Tibial artery (tissue), 4 donors: ENCODE results near the gene KXD1.
"Not testable (repeated sequence)": the region's sequence is repeated elsewhere in the genome, so short reads cannot be mapped to it uniquely, and the experiment has no call there.

Source experiments
- DNase-seq, 2 donors: peaks; one replicate each; pipeline ENCODE4 v3.0.0-alpha.2; 2019
- H3K27ac ChIP-seq, 2 donors: fragments of 200-600 bp; sonication (generic) in 1 of 2; 1 replicate in 1 of 2; 2 replicates in 1 of 2; pipeline ENCODE4 v1.5.1; 2018 to 2019; ENCODE audit warnings: mild to moderate bottlenecking in 1 of 2
- H3K27me3 ChIP-seq, 2 donors: fragments of 200-600 bp; sonication (generic) in 1 of 2; one replicate each; pipeline versions ENCODE4 v1.5.1 to v1.6.0; 2016 to 2019
- H3K36me3 ChIP-seq, 3 donors: fragments of 200-600 bp; sonication (generic) in 2 of 3; one replicate each; pipeline ENCODE4 v1.5.1; 2016 to 2019; ENCODE audit warnings: mild to moderate bottlenecking in 2 of 3
- H3K4me1 ChIP-seq, 4 donors: fragments of 200-600 bp; sonication (generic) in 2 of 4; 1 replicate in 3 of 4; 2 replicates in 1 of 4; pipeline ENCODE4 v1.5.1; 2016 to 2019
- H3K4me3 ChIP-seq, 2 donors: fragments of 200-600 bp; sonication (generic) in 1 of 2; 1 replicate in 1 of 2; 2 replicates in 1 of 2; pipeline ENCODE4 v1.5.1; 2018 to 2019; ENCODE audit warnings: mild to moderate bottlenecking in 2 of 2
- H3K9me3 ChIP-seq, 3 donors: fragments of 200-600 bp; sonication (generic) in 1 of 3; one replicate each; pipeline ENCODE4 v1.5.1; 2016 to 2019
- intact Hi-C: fragments of 100-400 bp; cut with DNase I; formaldehyde crosslinking; loops from one replicate; pipeline ENCODE4 v1.15.0; 2023; ENCODE audit warnings: low total_unique reads
- TF ChIP-seq, protein P1 (sequence below), 2 experiments: fragments of 200-600 bp in 1 of 2; fragments of 450-650 bp in 1 of 2; IDR thresholded peaks; one replicate each; pipeline ENCODE4 v1.5.1; 2017 to 2019; ENCODE audit warnings: antibody characterized with exemption in 2 of 2, mild to moderate bottlenecking in 1 of 2, moderate library complexity in 1 of 2

Gene KXD1

DNA sequence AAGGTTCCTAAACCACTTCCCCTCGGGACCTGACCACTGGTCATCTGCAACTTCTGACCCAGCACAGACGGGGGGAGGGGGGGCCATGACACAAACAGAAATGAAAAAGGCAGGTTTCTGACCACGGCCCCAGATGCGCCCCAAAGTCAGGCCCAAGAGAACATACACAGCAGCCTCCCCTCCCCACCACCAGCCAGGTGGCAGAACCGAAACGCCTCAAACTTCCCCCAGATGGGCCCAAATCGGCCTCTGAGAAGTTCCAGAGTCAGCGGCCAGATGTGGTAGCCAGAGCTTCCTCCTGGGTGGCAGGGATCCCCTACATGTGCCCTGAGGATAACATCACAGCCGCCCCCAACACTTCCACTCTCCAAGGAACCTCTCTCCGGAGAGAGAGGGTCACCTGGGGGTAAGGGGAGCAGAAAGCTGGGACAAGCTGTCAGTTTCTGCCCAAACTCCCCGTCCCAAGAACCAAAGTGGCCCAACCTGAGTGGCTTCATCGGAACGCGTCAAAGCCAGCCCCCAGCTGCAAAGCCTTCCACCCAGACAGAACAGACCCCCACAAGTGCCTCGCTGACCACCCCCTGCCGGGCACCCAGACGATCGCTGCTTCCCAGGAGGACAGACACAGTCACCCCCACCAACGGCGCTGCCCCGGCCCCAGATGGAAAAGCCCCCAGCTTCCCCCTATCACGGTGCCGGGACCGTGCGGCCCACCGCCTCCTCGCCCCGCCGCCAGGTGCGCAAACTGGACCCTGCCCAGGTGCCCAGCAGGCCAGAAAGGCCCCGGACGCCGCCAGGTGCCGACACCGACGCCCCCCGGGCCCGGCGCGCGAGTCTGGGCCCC is 36.6 kb upstream of the KXD1 start:
- TF ChIP-seq, protein P1, sequence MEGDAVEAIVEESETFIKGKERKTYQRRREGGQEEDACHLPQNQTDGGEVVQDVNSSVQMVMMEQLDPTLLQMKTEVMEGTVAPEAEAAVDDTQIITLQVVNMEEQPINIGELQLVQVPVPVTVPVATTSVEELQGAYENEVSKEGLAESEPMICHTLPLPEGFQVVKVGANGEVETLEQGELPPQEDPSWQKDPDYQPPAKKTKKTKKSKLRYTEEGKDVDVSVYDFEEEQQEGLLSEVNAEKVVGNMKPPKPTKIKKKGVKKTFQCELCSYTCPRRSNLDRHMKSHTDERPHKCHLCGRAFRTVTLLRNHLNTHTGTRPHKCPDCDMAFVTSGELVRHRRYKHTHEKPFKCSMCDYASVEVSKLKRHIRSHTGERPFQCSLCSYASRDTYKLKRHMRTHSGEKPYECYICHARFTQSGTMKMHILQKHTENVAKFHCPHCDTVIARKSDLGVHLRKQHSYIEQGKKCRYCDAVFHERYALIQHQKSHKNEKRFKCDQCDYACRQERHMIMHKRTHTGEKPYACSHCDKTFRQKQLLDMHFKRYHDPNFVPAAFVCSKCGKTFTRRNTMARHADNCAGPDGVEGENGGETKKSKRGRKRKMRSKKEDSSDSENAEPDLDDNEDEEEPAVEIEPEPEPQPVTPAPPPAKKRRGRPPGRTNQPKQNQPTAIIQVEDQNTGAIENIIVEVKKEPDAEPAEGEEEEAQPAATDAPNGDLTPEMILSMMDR (IDR thresholded peaks at IDR 0.05) = no peak
- Histone ChIP-seq H3K36me3 (no peaks in the 10 kb centered on the region), H3K9me3 (no peaks in the 10 kb centered on the region), H3K27me3 (no peaks in the 10 kb centered on the region), H3K4me1 (peaks cover 0 to 26% (median 13%) of the 10 kb centered on the region in 4 donors), H3K4me3 (peak overlapping the region; percentile 94 to 98), H3K27ac (peak overlapping the region; percentile 95 to 99)
- DNase-seq = peak in 1 of 2 donors; percentile 59
- intact Hi-C loops = loop anchor here (5.0 kb wide), 1 partner anchor 54 kb away; no protein-coding TSS in a partner anchor

DNA sequence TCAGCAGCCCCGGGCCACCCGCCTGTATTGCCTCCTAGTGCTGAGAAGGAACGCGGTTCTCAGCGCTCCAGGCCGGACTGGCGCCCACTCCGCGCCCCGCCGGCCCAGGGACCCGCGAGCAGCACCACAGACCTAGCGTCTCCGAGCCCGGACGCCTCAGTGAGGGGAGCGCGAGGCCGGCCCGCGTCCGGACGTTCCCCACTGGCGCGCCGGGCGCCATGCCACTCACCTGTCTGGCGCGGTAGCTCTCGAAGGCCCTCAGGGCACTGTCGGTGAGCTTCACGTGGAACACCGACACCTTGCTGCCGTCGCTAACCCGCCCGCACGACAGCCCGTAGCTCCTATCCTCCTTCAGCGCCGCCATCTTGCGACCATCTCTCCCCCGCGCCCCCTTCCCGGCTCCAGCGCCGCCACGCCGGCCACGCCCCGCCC is 36.0 kb upstream of the KXD1 start, which contains the start of gene ELL:
ELL (minus strand) TSS at position 379 of the 432 bp plus-strand sequence; CDS start at position 364, 15 bp downstream.
- peak within 1 kb of the TSS; percentile 95 to 99 for H3K27ac ChIP-seq
- H3K36me3 ChIP-seq = no peaks in the 10 kb centered on the region
- H3K4me1 ChIP-seq = peaks cover 0 to 20% (median 10%) of the 10 kb centered on the region in 4 donors
- H3K4me3 ChIP-seq = peak within 1 kb of the TSS; percentile 94 to 98
- H3K27me3 ChIP-seq = no peaks in the 10 kb centered on the region
- TF ChIP-seq, protein P1 (IDR thresholded peaks at IDR 0.05) = no peak
- intact Hi-C loops = loop anchor here (5.0 kb wide), 1 partner anchor 54 kb away; no protein-coding TSS in a partner anchor
- DNase-seq = no peak
- no peaks in the 10 kb centered on the region for H3K9me3 ChIP-seq

DNA sequence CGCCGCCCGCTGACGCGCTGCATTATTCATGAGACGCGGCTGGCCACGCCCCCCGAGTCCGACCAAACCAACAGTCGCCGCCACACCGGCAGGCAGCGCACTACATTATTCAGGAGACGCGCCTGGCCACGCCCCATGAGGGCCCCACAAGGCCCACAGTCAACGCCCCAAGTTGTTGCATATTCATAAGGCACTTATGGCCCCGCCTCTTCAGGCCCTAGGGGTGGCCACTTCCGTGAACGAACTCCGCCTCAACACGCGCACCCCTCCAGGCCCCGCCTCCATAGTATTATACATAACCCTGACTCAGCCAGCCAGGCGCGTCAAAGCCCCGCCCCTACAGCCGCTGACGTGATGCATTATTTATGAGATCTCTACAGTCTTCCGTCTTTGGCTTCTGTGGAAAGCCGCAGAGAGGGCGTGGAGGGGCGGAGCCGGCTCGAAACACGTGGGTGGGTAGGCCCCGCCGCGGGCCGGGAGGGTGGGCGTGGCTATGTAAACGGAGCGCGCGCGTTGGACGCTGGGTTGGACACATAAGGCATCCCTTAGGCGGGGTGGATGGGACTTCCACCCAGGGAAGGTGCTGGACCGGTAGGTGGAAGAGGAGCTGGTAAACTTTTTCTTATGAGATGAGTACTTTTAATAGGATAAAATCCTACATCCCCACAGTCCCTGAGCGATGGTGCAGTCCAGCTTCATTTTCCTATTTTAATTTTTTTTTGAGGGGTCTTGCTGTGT is 35.4 kb upstream of the KXD1 start:
- peak; percentile 100 for DNase-seq
- no peaks in the 10 kb centered on the region for H3K9me3 ChIP-seq
- H3K4me1 ChIP-seq = peaks cover 0 to 19% (median 9%) of the 10 kb centered on the region in 4 donors
- peak overlapping the region; percentile 94 to 98 for H3K4me3 ChIP-seq
- no peaks in the 10 kb centered on the region for H3K27me3 ChIP-seq
- TF ChIP-seq, protein P1 (IDR thresholded peaks at IDR 0.05) = peak in 1 of 2 experiments; percentile 9
- intact Hi-C loops = loop anchor here (5.0 kb wide), 1 partner anchor 55 kb away; no protein-coding TSS in a partner anchor
- no peaks in the 10 kb centered on the region for H3K36me3 ChIP-seq
- peak overlapping the region; percentile 95 to 99 for H3K27ac ChIP-seq

DNA sequence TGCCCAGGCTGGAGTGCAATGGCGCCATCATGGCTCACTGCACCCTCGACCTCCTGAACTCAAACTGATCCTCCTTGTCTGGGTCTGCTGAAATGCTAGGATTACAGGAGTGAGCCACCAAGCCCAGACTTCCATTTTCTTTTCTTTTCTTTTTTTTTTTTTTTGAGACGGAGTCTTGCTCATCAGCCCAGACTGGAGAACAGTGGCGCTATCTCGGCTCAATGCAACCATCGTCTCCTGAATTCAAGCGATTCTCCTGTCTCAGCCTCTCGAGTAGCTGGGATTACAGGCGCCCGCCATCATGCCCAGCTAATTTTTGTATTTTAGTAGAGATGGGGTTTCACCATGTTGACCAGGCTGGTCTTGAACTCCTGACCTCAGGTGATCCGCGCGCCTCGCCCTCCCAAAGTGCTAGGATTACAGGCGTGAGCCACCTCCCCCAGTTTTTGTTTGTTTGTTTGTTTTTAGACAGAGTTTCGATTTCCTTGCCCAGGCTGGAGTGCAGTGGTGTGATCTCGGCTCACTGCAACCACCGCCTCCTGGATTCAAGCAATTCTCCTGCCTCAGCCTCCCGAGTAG is 34.7 kb upstream of the KXD1 start:
- H3K4me3 ChIP-seq = peak overlapping the region; percentile 7 to 94
- intact Hi-C loops = loop anchor here (5.0 kb wide), 1 partner anchor 56 kb away; no protein-coding TSS in a partner anchor
- H3K27ac ChIP-seq = peak overlapping the region in 1 of 2 donors; percentile 45
- H3K27me3 ChIP-seq, DNase-seq, H3K9me3 ChIP-seq, H3K36me3 ChIP-seq: not testable (repeated sequence)
- peaks cover 0 to 19% (median 9%) of the 10 kb centered on the region in 4 donors for H3K4me1 ChIP-seq

DNA sequence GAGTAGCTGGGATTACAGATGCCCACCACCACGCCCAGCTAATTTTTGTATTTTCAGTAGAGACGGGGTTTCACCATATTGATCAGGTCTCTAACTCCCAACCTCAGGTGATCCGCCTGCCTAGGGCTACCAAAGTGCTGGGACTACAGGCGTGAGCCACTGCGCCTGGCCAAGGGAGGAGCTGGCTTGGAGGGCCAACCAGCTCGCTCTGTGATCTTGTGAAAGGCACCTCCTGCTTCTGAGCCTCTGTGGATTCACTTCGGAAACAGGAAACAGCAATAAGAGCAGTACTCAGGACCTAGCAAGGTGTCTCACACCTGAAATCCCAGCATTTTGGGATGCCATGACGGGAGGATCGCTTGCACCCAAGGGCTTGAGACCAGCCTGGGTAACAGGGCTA is 33.8 kb upstream of the KXD1 start:
- intact Hi-C loops = loop anchor here (5.0 kb wide), 1 partner anchor 57 kb away; no protein-coding TSS in a partner anchor
- TF ChIP-seq, protein P1 (IDR thresholded peaks at IDR 0.05) = no peak
- peaks cover 0 to 15% (median 9%) of the 10 kb centered on the region in 4 donors for H3K4me1 ChIP-seq
- H3K27ac ChIP-seq = no peak overlapping the region
- H3K36me3 ChIP-seq = no peaks in the 10 kb centered on the region
- H3K4me3 ChIP-seq = no peak overlapping the region
- no peak for DNase-seq
- H3K27me3 ChIP-seq = no peaks in the 10 kb centered on the region
- no peaks in the 10 kb centered on the region for H3K9me3 ChIP-seq
